ENCODE data around the gene NAA15. TPM values are rescaled to one million over a fixed set of nuclear protein-coding genes. Genes with fewer than 3 reads are reported as not detected.
"Not testable (repeated sequence)": the region's sequence is repeated elsewhere in the genome, so short reads cannot be mapped to it uniquely, and the experiment has no call there.

NAA15 gene
- total RNA-seq = 33.1 TPM
- long read RNA-seq, full-length matches to known transcripts = 36 of 40 reads
- long read RNA-seq, partial matches to known transcripts = 3 of 40 reads
- long read RNA-seq, other reads (novel, unspliced or antisense) = 1 of 40 reads

- Histone ChIP-seq H3K4me1 (peaks cover 65% of the 10 kb centered on the region), H3K9me3 (replicated peaks) (peaks cover 4% of the 10 kb centered on the region), H3K27me3 (ENCODE audit: low read depth) (no peaks in the 10 kb centered on the region), H3K4me3 (peak within 1 kb of the TSS; percentile 82), H3K36me3 (no peaks in the 10 kb centered on the region), H3K27ac (replicated peaks) (peak within 1 kb of the TSS; percentile 97)
- intact Hi-C loops (cut with micrococcal nuclease) = no loop called here
- TF ChIP-seq, protein P1, sequence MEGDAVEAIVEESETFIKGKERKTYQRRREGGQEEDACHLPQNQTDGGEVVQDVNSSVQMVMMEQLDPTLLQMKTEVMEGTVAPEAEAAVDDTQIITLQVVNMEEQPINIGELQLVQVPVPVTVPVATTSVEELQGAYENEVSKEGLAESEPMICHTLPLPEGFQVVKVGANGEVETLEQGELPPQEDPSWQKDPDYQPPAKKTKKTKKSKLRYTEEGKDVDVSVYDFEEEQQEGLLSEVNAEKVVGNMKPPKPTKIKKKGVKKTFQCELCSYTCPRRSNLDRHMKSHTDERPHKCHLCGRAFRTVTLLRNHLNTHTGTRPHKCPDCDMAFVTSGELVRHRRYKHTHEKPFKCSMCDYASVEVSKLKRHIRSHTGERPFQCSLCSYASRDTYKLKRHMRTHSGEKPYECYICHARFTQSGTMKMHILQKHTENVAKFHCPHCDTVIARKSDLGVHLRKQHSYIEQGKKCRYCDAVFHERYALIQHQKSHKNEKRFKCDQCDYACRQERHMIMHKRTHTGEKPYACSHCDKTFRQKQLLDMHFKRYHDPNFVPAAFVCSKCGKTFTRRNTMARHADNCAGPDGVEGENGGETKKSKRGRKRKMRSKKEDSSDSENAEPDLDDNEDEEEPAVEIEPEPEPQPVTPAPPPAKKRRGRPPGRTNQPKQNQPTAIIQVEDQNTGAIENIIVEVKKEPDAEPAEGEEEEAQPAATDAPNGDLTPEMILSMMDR (IDR thresholded peaks at IDR 0.05; ENCODE audit: borderline replicate concordance) = no peak
- DNase-seq = peak; percentile 98
These were observed at the start of gene NAA15 for GRCh38 chr4:139301113-139301820. Gene NAA15 (plus strand): TSS chr4:139301505. CDS start chr4:139301778, 273 bp downstream.

DNA sequence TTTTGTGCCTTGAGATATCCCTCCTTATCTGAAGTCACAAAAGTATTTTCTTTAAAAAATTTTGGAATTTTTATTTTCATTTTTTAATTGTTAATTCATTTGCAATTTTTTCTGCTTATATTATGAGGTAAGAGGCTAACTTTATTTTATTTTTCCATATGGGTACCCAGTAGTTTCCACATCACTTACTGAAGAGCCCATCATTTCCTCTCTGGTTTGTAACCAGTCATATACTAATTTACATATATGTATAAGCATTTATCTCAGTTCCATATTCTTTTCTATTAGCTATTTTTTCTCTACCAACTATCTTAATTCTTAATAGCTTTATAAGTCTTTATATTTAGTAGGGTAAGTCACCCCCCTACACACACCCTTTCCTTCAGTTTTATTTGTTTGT lies 48.3 kb upstream of the NAA15 start:
- intact Hi-C loops (cut with micrococcal nuclease) = no loop called here
- Histone ChIP-seq H3K36me3 (no peaks in the 10 kb centered on the region), H3K4me1 (no peaks in the 10 kb centered on the region), H3K27ac (replicated peaks) (no peak overlapping the region), H3K27me3 (ENCODE audit: low read depth) (no peaks in the 10 kb centered on the region), H3K4me3 (no peak overlapping the region), H3K9me3 (replicated peaks) (no peaks in the 10 kb centered on the region)
- TF ChIP-seq, protein P1 (IDR thresholded peaks at IDR 0.05; ENCODE audit: borderline replicate concordance) = no peak
- no peak for DNase-seq

DNA sequence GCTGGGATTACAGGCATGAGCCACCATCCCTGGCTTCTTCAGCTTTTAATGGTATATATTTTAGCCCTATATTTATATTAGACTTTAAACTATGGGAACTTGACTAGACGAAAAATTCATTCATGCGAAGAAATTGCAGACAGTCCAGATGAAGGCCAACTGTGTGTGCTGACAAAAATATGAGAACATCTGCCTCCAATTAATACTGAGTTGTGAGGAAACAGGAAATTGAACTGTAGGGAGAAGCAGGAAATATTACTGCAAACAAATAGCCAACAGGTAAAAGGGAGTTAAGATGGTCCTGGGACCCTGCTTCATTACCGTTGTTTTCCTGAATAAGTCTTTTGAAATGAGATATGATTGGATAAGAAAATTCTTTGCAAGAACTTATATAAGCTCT lies 47.6 kb upstream of the NAA15 start:
- intact Hi-C loops (cut with micrococcal nuclease) = no loop called here

DNA sequence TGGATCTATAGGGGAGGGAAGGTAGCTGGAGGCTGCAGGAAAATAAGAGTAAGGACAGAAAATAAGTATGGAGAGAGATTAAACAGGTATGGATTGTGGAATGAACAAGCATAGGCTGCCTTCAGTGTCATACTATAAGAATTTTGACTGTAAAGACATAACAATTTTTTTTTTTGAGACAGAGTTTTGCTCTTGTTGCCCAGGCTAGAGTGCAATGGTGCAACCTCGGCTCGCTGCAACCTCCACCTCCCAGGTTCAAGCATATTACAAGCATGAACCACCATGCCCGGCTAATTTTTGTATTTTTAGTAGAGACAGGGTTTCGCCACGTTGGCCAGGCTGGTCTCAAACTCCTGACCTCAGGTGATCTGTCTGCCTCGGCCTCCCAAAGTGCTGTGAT lies 45.7 kb upstream of the NAA15 start:
- intact Hi-C loops (cut with micrococcal nuclease); H3K4me3 ChIP-seq; DNase-seq; H3K9me3 ChIP-seq (replicated peaks); H3K4me1 ChIP-seq; H3K36me3 ChIP-seq; H3K27me3 ChIP-seq (ENCODE audit: low read depth); H3K27ac ChIP-seq (replicated peaks): not testable (repeated sequence)

More for the DNA sequence above, 47.6 kb upstream of the NAA15 start:
- H3K36me3 ChIP-seq = no peaks in the 10 kb centered on the region
- H3K27ac ChIP-seq (replicated peaks) = no peak overlapping the region
- no peak for DNase-seq
- TF ChIP-seq, protein P1 (IDR thresholded peaks at IDR 0.05; ENCODE audit: borderline replicate concordance) = no peak
- H3K4me3 ChIP-seq = no peak overlapping the region
- no peaks in the 10 kb centered on the region for H3K4me1 ChIP-seq
- no peaks in the 10 kb centered on the region for H3K27me3 ChIP-seq (ENCODE audit: low read depth)
- no peaks in the 10 kb centered on the region for H3K9me3 ChIP-seq (replicated peaks)

DNA sequence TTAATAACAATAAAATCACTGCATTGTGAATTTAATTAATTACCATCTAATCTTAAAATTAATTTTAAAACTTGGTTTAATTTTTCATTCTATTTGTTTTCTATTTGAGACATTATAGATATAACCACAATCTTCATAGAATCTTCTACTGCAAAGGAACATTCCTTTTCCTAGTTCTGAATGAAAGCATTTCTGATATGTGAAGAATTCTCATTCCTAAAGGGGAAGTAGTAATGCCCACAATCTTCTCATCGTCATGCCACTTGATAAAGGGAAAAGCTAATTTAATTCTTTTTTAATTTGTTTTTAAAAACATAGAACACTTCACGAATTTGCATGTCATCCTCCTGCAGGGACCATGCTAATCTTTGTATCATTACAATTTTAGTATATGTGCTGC lies 45.0 kb upstream of the NAA15 start:
- TF ChIP-seq, protein P1 (IDR thresholded peaks at IDR 0.05; ENCODE audit: borderline replicate concordance) = no peak
- Histone ChIP-seq H3K27me3 (ENCODE audit: low read depth) (no peaks in the 10 kb centered on the region), H3K27ac (replicated peaks) (no peak overlapping the region), H3K36me3 (no peaks in the 10 kb centered on the region), H3K9me3 (replicated peaks) (no peaks in the 10 kb centered on the region), H3K4me3 (no peak overlapping the region), H3K4me1 (no peaks in the 10 kb centered on the region)
- no peak for DNase-seq
- intact Hi-C loops (cut with micrococcal nuclease) = no loop called here

DNA sequence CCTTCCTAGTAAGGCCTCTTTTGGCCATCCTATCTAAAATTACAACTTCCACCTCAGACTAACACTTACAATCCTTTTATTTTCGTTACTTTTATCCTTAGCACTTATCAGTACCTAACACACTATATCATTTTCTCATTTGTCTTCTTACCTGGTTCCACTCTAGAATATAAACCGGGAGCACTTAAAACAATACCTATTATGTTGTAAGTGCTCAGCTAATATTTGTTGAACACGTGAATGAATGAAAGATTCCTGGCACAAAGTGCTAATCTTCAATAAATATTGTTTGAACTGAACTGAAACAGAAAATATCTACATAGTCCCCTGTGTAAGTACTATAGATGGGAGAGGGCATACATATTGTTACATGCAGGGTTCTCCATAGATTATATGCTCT lies 35.7 kb upstream of the NAA15 start:
- intact Hi-C loops (cut with micrococcal nuclease) = no loop called here
- no peak overlapping the region for H3K27ac ChIP-seq (replicated peaks)
- H3K4me3 ChIP-seq = no peak overlapping the region
- no peaks in the 10 kb centered on the region for H3K27me3 ChIP-seq (ENCODE audit: low read depth)
- H3K9me3 ChIP-seq (replicated peaks) = no peaks in the 10 kb centered on the region
- DNase-seq = no peak
- H3K36me3 ChIP-seq = no peaks in the 10 kb centered on the region
- TF ChIP-seq, protein P1 (IDR thresholded peaks at IDR 0.05; ENCODE audit: borderline replicate concordance) = no peak
- H3K4me1 ChIP-seq = peaks cover 21% of the 10 kb centered on the region

Data from left ventricle myocardium inferior (tissue), 1 donor.